ENCODE results near the gene MANEAL. TPM values are rescaled to one million over a fixed set of nuclear protein-coding genes. Genes with fewer than 3 reads are reported as not detected.
A peak's percentile ranks its signal among the peaks of the same experiment; 100 is the strongest.

The MANEAL gene
- total and polyA plus RNA-seq, 2 of the 13 experiments (the other 11 are each of a cell fraction or from before 2014, with no cell fraction given), result 20.8 to 26.4 TPM

DNA sequence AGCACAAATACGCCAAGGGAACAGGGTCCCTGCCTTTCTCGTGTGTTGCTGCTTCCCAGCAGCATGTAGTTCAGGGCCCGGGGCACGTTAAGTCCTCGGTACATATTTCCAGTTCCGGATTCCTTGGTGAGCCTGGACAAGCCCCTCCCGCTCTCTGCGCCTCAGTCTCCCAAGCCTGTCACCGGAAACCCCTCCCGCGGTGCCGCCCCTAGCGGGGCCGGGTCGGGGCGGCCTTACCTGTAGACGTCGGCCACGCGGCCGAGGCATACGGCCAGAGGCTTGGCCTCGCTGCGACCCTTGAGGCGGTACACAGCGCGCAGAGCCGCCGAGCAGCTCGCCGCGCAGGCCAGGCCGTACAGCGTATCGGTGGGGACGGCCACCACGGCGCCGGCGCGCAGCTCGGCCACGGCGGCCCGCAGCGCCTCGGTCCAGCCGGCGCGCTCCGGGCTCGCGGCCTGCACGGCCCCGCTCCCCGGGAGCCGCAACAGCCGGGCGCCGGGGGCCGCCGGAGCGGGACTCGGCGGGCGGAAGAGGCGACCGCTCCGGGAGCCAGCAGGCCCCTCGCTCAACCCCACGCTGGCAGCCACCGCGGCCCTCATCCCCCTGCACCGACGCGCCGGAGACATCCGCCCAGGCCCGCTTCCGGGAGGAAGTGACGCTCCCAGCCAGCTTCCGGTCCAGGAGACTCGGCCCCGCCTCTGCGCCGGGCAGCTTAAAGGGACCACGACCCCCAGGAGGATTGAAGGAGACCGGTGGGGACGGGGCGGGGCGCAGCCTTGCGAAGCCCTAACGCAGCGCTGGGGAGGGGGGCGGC lies 14.1 kb downstream of the MANEAL start, which contains the start of the genes C1orf122 and YRDC (continued):
- TF ChIP-seq, protein P1, sequence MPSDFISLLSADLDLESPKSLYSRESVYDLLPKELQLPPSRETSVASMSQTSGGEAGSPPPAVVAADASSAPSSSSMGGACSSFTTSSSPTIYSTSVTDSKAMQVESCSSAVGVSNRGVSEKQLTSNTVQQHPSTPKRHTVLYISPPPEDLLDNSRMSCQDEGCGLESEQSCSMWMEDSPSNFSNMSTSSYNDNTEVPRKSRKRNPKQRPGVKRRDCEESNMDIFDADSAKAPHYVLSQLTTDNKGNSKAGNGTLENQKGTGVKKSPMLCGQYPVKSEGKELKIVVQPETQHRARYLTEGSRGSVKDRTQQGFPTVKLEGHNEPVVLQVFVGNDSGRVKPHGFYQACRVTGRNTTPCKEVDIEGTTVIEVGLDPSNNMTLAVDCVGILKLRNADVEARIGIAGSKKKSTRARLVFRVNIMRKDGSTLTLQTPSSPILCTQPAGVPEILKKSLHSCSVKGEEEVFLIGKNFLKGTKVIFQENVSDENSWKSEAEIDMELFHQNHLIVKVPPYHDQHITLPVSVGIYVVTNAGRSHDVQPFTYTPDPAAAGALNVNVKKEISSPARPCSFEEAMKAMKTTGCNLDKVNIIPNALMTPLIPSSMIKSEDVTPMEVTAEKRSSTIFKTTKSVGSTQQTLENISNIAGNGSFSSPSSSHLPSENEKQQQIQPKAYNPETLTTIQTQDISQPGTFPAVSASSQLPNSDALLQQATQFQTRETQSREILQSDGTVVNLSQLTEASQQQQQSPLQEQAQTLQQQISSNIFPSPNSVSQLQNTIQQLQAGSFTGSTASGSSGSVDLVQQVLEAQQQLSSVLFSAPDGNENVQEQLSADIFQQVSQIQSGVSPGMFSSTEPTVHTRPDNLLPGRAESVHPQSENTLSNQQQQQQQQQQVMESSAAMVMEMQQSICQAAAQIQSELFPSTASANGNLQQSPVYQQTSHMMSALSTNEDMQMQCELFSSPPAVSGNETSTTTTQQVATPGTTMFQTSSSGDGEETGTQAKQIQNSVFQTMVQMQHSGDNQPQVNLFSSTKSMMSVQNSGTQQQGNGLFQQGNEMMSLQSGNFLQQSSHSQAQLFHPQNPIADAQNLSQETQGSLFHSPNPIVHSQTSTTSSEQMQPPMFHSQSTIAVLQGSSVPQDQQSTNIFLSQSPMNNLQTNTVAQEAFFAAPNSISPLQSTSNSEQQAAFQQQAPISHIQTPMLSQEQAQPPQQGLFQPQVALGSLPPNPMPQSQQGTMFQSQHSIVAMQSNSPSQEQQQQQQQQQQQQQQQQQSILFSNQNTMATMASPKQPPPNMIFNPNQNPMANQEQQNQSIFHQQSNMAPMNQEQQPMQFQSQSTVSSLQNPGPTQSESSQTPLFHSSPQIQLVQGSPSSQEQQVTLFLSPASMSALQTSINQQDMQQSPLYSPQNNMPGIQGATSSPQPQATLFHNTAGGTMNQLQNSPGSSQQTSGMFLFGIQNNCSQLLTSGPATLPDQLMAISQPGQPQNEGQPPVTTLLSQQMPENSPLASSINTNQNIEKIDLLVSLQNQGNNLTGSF (CRISPR knock-in tag; IDR thresholded peaks at IDR 0.05), result no peak
- TF ChIP-seq SP140L (CRISPR knock-in tag; IDR thresholded peaks at IDR 0.05; ENCODE audit: borderline replicate concordance) (no peak), SNAPC4 (CRISPR knock-in tag; IDR thresholded peaks at IDR 0.05) (no peak), ZNF660 (CRISPR knock-in tag; IDR thresholded peaks at IDR 0.05; ENCODE audit: borderline replicate concordance, low read depth) (no peak), ZNF724P (CRISPR knock-in tag; IDR thresholded peaks at IDR 0.05; ENCODE audit: borderline replicate concordance) (0 out of 2 replicates have a peak, but pooled peaks have one; percentile 68), ZMYM4 (CRISPR knock-in tag; IDR thresholded peaks at IDR 0.05) (peak; percentile 18; the same call in 1 of the 2 replicates), MIER3 (CRISPR knock-in tag; IDR thresholded peaks at IDR 0.05; ENCODE audit: borderline replicate concordance) (no peak), ZNF607 (CRISPR knock-in tag; IDR thresholded peaks at IDR 0.05; ENCODE audit: borderline replicate concordance) (peak; percentile 50; the same call in 1 of the 2 replicates), KAT7 (CRISPR knock-in tag; IDR thresholded peaks at IDR 0.05; ENCODE audit: borderline replicate concordance) (no peak; the same call in 1 of the 2 replicates), REST (IDR thresholded peaks at IDR 0.05; ENCODE audit: borderline replicate concordance in 1 of 2, low read depth in 1 of 2, low read length in 2 of 2) (no peak), GLI4 (CRISPR knock-in tag; IDR thresholded peaks at IDR 0.05; ENCODE audit: borderline replicate concordance) (no peak)

Data from HepG2 (cell line).